ENCODE measurements around the gene SMIM21. TPM values are rescaled to one million over a fixed set of nuclear protein-coding genes. Genes with fewer than 3 reads are reported as not detected.

Gene SMIM21
- total RNA-seq, 2 donors from 2014 or later: not detected

GRCh38 chr18:75441896-75442295 lies 14.4 kb upstream of the SMIM21 start:
- no peaks in the 10 kb centered on the region for H3K27me3 ChIP-seq
- H3K27ac ChIP-seq: no peak overlapping the region
- WGBS, 2 donors: 66 to 71% methylated on average over 5 of the region's 5 CpGs
- ATAC-seq: no peak
- no peak overlapping the region for H3K4me3 ChIP-seq
- intact Hi-C loops (cut with DNase I): no loop called here
- no peak for TF ChIP-seq POLR2A (IDR thresholded peaks at IDR 0.05)
- TF ChIP-seq CTCF (IDR thresholded peaks at IDR 0.05): no peak
- no peaks in the 10 kb centered on the region for H3K36me3 ChIP-seq (replicated peaks in 1 of 2; ENCODE audit: insufficient read depth in 1 of 2, low read depth in 2 of 2)
- H3K9me3 ChIP-seq: no peaks in the 10 kb centered on the region
- H3K4me1 ChIP-seq: no peaks in the 10 kb centered on the region
- DNase-seq: no peak

- WGBS, 2 donors: 86 to 87% methylated on average over 4 of the region's 4 CpGs
- H3K27ac ChIP-seq: no peak overlapping the region
- DNase-seq: no peak
- ATAC-seq: no peak
- no peaks in the 10 kb centered on the region for H3K9me3 ChIP-seq
- intact Hi-C loops (cut with DNase I): no loop called here
- no peak overlapping the region for H3K4me3 ChIP-seq
- H3K4me1 ChIP-seq: no peaks in the 10 kb centered on the region
- H3K36me3 ChIP-seq (replicated peaks in 1 of 2; ENCODE audit: insufficient read depth in 1 of 2, low read depth in 2 of 2): no peaks in the 10 kb centered on the region
- H3K27me3 ChIP-seq: no peaks in the 10 kb centered on the region
- TF ChIP-seq CTCF (IDR thresholded peaks at IDR 0.05) (no peak), POLR2A (IDR thresholded peaks at IDR 0.05) (no peak)
Measured at GRCh38 chr18:75439348-75439747, 11.8 kb upstream of the SMIM21 start.

GRCh38 chr18:75438891-75439290 lies 11.4 kb upstream of the SMIM21 start:
- H3K4me1 ChIP-seq: no peaks in the 10 kb centered on the region
- H3K9me3 ChIP-seq: no peaks in the 10 kb centered on the region
- H3K36me3 ChIP-seq (replicated peaks in 1 of 2; ENCODE audit: insufficient read depth in 1 of 2, low read depth in 2 of 2): no peaks in the 10 kb centered on the region
- H3K27me3 ChIP-seq: no peaks in the 10 kb centered on the region
- ATAC-seq (no peak), DNase-seq (no peak)
- TF ChIP-seq POLR2A (IDR thresholded peaks at IDR 0.05) (no peak), CTCF (IDR thresholded peaks at IDR 0.05) (no peak)
- intact Hi-C loops (cut with DNase I): no loop called here
- no peak overlapping the region for H3K27ac ChIP-seq
- no peak overlapping the region for H3K4me3 ChIP-seq
- 44 to 54% methylated on average over 3 of the region's 3 CpGs for WGBS, 2 donors

- Histone ChIP-seq H3K9me3 (no peaks in the 10 kb centered on the region), H3K27ac (no peak overlapping the region), H3K36me3 (replicated peaks in 1 of 2; ENCODE audit: insufficient read depth in 1 of 2, low read depth in 2 of 2) (no peaks in the 10 kb centered on the region), H3K4me3 (no peak overlapping the region), H3K4me1 (no peaks in the 10 kb centered on the region), H3K27me3 (no peaks in the 10 kb centered on the region)
- DNase-seq (no peak), ATAC-seq (no peak)
- no peak for TF ChIP-seq POLR2A (IDR thresholded peaks at IDR 0.05)
- no peak for TF ChIP-seq CTCF (IDR thresholded peaks at IDR 0.05)
- intact Hi-C loops (cut with DNase I): no loop called here
- 70 to 72% methylated on average over 3 of the region's 3 CpGs for WGBS, 2 donors
Measured at GRCh38 chr18:75437979-75438378, 10.5 kb upstream of the SMIM21 start.

- H3K4me3 ChIP-seq: no peak overlapping the region
- 48 to 72% methylated on average over 8 of the region's 8 CpGs for WGBS, 2 donors
- no peak for DNase-seq
- H3K27ac ChIP-seq: no peak overlapping the region
- H3K27me3 ChIP-seq: no peaks in the 10 kb centered on the region
- no peaks in the 10 kb centered on the region for H3K9me3 ChIP-seq
- no peaks in the 10 kb centered on the region for H3K4me1 ChIP-seq
- TF ChIP-seq CTCF (IDR thresholded peaks at IDR 0.05): no peak
- TF ChIP-seq POLR2A (IDR thresholded peaks at IDR 0.05): no peak
- ATAC-seq: no peak
- intact Hi-C loops (cut with DNase I): no loop called here
- no peaks in the 10 kb centered on the region for H3K36me3 ChIP-seq (replicated peaks in 1 of 2; ENCODE audit: insufficient read depth in 1 of 2, low read depth in 2 of 2)
Measured at GRCh38 chr18:75433098-75433497, 5.6 kb upstream of the SMIM21 start.

Data from body of pancreas (tissue), 4 donors.